GM23338 (cell line): ENCODE results near the gene HIBADH. TPM values are rescaled to one million over a fixed set of nuclear protein-coding genes. Genes with fewer than 3 reads are reported as not detected.
"Not testable (repeated sequence)": the region's sequence is repeated elsewhere in the genome, so short reads cannot be mapped to it uniquely, and the experiment has no call there.

ENCODE experiments used
- ATAC-seq: fragments of 200-7000 bp; cut with Tn5 transposase; 3 replicates; pipeline ENCODE4 v1.9.1; 2020
- DNase-seq: peaks from one replicate; pipeline ENCODE4 v3.0.0-alpha.2; 2015; ENCODE audit warnings: low spot score
- H2AFZ ChIP-seq: fragments of 200-600 bp; sonication (generic); 2 replicates; pipeline ENCODE4 v1.8.0; 2016; ENCODE audit warnings: antibody characterized with exemption, mild to moderate bottlenecking, moderate library complexity
- H3F3A ChIP-seq: fragments of 200-600 bp; sonication (generic); replicated peaks from 2 replicates; pipeline ENCODE4 v1.8.0; 2017; ENCODE audit warnings: antibody characterized with exemption, mixed run types, low read depth
- H3K27ac ChIP-seq: fragments of 200-600 bp; sonication (generic); 2 replicates; pipeline ENCODE4 v1.6.1; 2016; ENCODE audit warnings: low read depth
- H3K27me3 ChIP-seq: fragments of 200-600 bp; sonication (generic); 2 replicates; pipeline ENCODE4 v1.8.0; 2016; ENCODE audit warnings: mild to moderate bottlenecking, mixed run types, moderate library complexity; ENCODE audit not compliant: insufficient read depth
- H3K36me3 ChIP-seq: fragments of 200-600 bp; sonication (generic); 2 replicates; pipeline ENCODE4 v1.8.0; 2016; ENCODE audit warnings: mild to moderate bottlenecking; ENCODE audit not compliant: insufficient read depth
- H3K4me1 ChIP-seq: fragments of 200-600 bp; sonication (generic); 2 replicates; pipeline ENCODE4 v1.8.0; 2016; ENCODE audit warnings: mild to moderate bottlenecking, moderate library complexity; ENCODE audit not compliant: insufficient read depth
- H3K4me2 ChIP-seq: fragments of 200-600 bp; sonication (generic); 2 replicates; pipeline ENCODE4 v1.7.1; 2017; ENCODE audit warnings: mixed run types
- H3K4me3 ChIP-seq: fragments of 200-600 bp; sonication (generic); 2 replicates; pipeline ENCODE4 v1.6.1; 2016; ENCODE audit warnings: mixed run types
- H3K79me2 ChIP-seq: fragments of 200-600 bp; sonication (generic); replicated peaks from 2 replicates; pipeline ENCODE4 v1.8.0; 2017; ENCODE audit warnings: mild to moderate bottlenecking; ENCODE audit not compliant: insufficient read depth
- H3K9me2 ChIP-seq: fragments of 200-600 bp; sonication (generic); 2 replicates; pipeline ENCODE4 v1.8.0; 2017; ENCODE audit not compliant: insufficient read depth
- H4K20me1 ChIP-seq: fragments of 200-600 bp; sonication (generic); replicated peaks from 2 replicates; pipeline ENCODE4 v1.8.0; 2017; ENCODE audit warnings: mild to moderate bottlenecking; ENCODE audit not compliant: insufficient read depth
- H3K27ac Mint-ChIP-seq: 2 replicates; pipeline ENCODE4 v1.8.0; 2020; ENCODE audit warnings: inconsistent platforms, mild to moderate bottlenecking, moderate library complexity, mixed read lengths
- H3K27me3 Mint-ChIP-seq: 3 replicates; pipeline ENCODE4 v1.8.0; 2022; ENCODE audit warnings: low read depth, mild to moderate bottlenecking, moderate library complexity, mixed read lengths, inconsistent platforms; ENCODE audit not compliant: insufficient read depth, poor library complexity
- H3K36me3 Mint-ChIP-seq: 3 replicates; pipeline ENCODE4 v1.8.0; 2021; ENCODE audit warnings: low read depth, mild to moderate bottlenecking, inconsistent platforms, moderate library complexity, mixed read lengths
- H3K4me1 Mint-ChIP-seq: 3 replicates; pipeline ENCODE4 v1.8.0; 2020; ENCODE audit warnings: mild to moderate bottlenecking, inconsistent platforms, mixed read lengths
- H3K4me3 Mint-ChIP-seq: 3 replicates; pipeline ENCODE4 v1.8.0; 2021; ENCODE audit warnings: moderate library complexity, mild to moderate bottlenecking, inconsistent platforms, mixed read lengths
- H3K9me3 Mint-ChIP-seq: 3 replicates; pipeline ENCODE4 v1.8.0; 2020; ENCODE audit warnings: moderate library complexity, mild to moderate bottlenecking, inconsistent platforms, mixed read lengths
- CREB1 ChIP-seq: fragments of 250-450 bp; sonication (Bioruptor Pico); IDR thresholded peaks from 2 replicates; pipeline ENCODE4 v1.5.0; 2020; ENCODE audit warnings: low read depth, mild to moderate bottlenecking, moderate library complexity
- ETS1 ChIP-seq: IDR thresholded peaks from 2 replicates; pipeline ENCODE4 v1.6.1; 2016; ENCODE audit warnings: antibody characterized with exemption
- EZH2 ChIP-seq: fragments of 200-600 bp; sonication (generic); IDR thresholded peaks from one replicate; pipeline ENCODE4 v1.8.0; 2017; ENCODE audit warnings: antibody characterized with exemption, mild to moderate bottlenecking, low read depth; ENCODE audit not compliant: unreplicated experiment
- EZH2phosphoT487 ChIP-seq: fragments of 200-600 bp; sonication (generic); IDR thresholded peaks from one replicate; pipeline ENCODE4 v1.8.1; 2018; ENCODE audit warnings: antibody characterized with exemption; ENCODE audit not compliant: unreplicated experiment
- POLR2AphosphoS5 ChIP-seq: IDR thresholded peaks from 2 replicates; pipeline ENCODE4 v1.6.1; 2016; ENCODE audit warnings: antibody characterized with exemption, low read depth
- REST ChIP-seq: IDR thresholded peaks from one replicate; pipeline ENCODE4 v1.6.1; 2018; ENCODE audit warnings: antibody characterized with exemption; ENCODE audit not compliant: unreplicated experiment
- STAT1 ChIP-seq: IDR thresholded peaks from one replicate; pipeline ENCODE4 v1.6.1; 2016; ENCODE audit warnings: antibody characterized with exemption; ENCODE audit not compliant: unreplicated experiment
- ZNF114 ChIP-seq: fragments of 250-450 bp; sonication (Bioruptor Pico); IDR thresholded peaks from 2 replicates; pipeline ENCODE4 v1.5.0; 2020; ENCODE audit warnings: mild to moderate bottlenecking, moderate library complexity
- ZNF331 ChIP-seq: fragments of 250-450 bp; sonication (Bioruptor Pico); IDR thresholded peaks from 2 replicates; pipeline ENCODE4 v1.5.0; 2020; ENCODE audit warnings: low read depth, mild to moderate bottlenecking, moderate library complexity
- polyA plus RNA-seq: library from polyadenylated mRNA; unstranded; fragments of >200 nt; fragmentation: Nextera tagmentation; extraction: Ambion mirVana; gene quantifications from 2 replicates; pipeline ENCODE4 v1.2.1, GENCODE V29; 2016
- total RNA-seq: library from RNA; depleted of rRNA; stranded (reverse); fragments of >200 nt; shearing (Covaris generic); gene quantifications from 2 replicates; pipeline ENCODE4 v1.2.3, GENCODE V29; 2014

HIBADH gene
- total and polyA plus RNA-seq, 2 experiments from 2014 or later: 31.3 to 57.0 TPM

- no peak for TF ChIP-seq ETS1
These were observed 80.8 kb downstream of the HIBADH start (continued) for GRCh38 chr7:27581906-27582305.

GRCh38 chr7:27581119-27581518 is 81.6 kb downstream of the HIBADH start:
- Histone ChIP-seq H2AFZ (no peak overlapping the region), H3K27me3 (no peaks in the 10 kb centered on the region), H3K4me1 (peaks cover 6% of the 10 kb centered on the region), H3K4me3 (no peak overlapping the region), H3K4me2 (no peak overlapping the region), H3K9me2 (no peaks in the 10 kb centered on the region), H3K79me2 (no peaks in the 10 kb centered on the region), H3F3A (no peaks in the 10 kb centered on the region), H3K27ac (no peak overlapping the region), H4K20me1 (no peaks in the 10 kb centered on the region), H3K36me3 (no peaks in the 10 kb centered on the region)
- H3K9me3 Mint-ChIP-seq: no peaks in the 10 kb centered on the region
- H3K4me3 Mint-ChIP-seq: no peak overlapping the region
- DNase-seq (no peak), ATAC-seq (no peak)
- H3K4me1 Mint-ChIP-seq: peaks cover 13% of the 10 kb centered on the region; the same call in 2 of the 3 replicates
- no peaks in the 10 kb centered on the region for H3K27me3 Mint-ChIP-seq
- no peak for TF ChIP-seq EZH2phosphoT487
- no peak for TF ChIP-seq POLR2AphosphoS5
- TF ChIP-seq ZNF114 (CRISPR knock-in tag): no peak
- no peak for TF ChIP-seq STAT1
- TF ChIP-seq CREB1: no peak
- H3K36me3 Mint-ChIP-seq: no peaks in the 10 kb centered on the region
- no peak overlapping the region for H3K27ac Mint-ChIP-seq

- no peak overlapping the region for H3K27ac Mint-ChIP-seq
- no peaks in the 10 kb centered on the region for H3F3A ChIP-seq
- TF ChIP-seq REST: no peak
- TF ChIP-seq ZNF331 (CRISPR knock-in tag): no peak
- no peak for TF ChIP-seq EZH2
- TF ChIP-seq EZH2phosphoT487: no peak
- no peak for TF ChIP-seq ETS1
- no peak for TF ChIP-seq STAT1
- H3K4me1 Mint-ChIP-seq: peaks cover 20% of the 10 kb centered on the region
- H3K4me3 Mint-ChIP-seq: no peak overlapping the region
- H3K9me3 Mint-ChIP-seq: no peaks in the 10 kb centered on the region
- no peak overlapping the region for H3K4me2 ChIP-seq
- H3K4me1 ChIP-seq: peaks cover 9% of the 10 kb centered on the region; the same call in 1 of the 2 replicates
- H3K4me3 ChIP-seq: no peak overlapping the region
- no peak overlapping the region for H2AFZ ChIP-seq
- no peaks in the 10 kb centered on the region for H3K27me3 Mint-ChIP-seq
- no peak overlapping the region for H3K27ac ChIP-seq
- no peaks in the 10 kb centered on the region for H3K27me3 ChIP-seq
- DNase-seq (no peak), ATAC-seq (no peak)
- no peaks in the 10 kb centered on the region for H3K79me2 ChIP-seq
- no peaks in the 10 kb centered on the region for H3K9me2 ChIP-seq
- no peaks in the 10 kb centered on the region for H4K20me1 ChIP-seq
- no peaks in the 10 kb centered on the region for H3K36me3 Mint-ChIP-seq
- no peaks in the 10 kb centered on the region for H3K36me3 ChIP-seq
These were observed 83.1 kb downstream of the HIBADH start for GRCh38 chr7:27579565-27579964.

GRCh38 chr7:27578169-27578568 is 84.5 kb downstream of the HIBADH start:
- not testable (repeated sequence) for DNase-seq, H3K4me1 ChIP-seq, H3K36me3 ChIP-seq, H3K9me3 Mint-ChIP-seq, H3K27me3 Mint-ChIP-seq, H3K4me2 ChIP-seq, H3K79me2 ChIP-seq, H3K27ac Mint-ChIP-seq, ATAC-seq, H3K27me3 ChIP-seq, H3K4me3 Mint-ChIP-seq, H3K4me3 ChIP-seq, H3K27ac ChIP-seq, H3K36me3 Mint-ChIP-seq, H4K20me1 ChIP-seq, H3F3A ChIP-seq, H2AFZ ChIP-seq, H3K9me2 ChIP-seq
- peaks cover 20% of the 10 kb centered on the region for H3K4me1 Mint-ChIP-seq
